ENCODE measurements around the gene SOHLH1. TPM values are rescaled to one million over a fixed set of nuclear protein-coding genes. Genes with fewer than 3 reads are reported as not detected.

SOHLH1 gene
- total RNA-seq, 4 donors from 2014 or later: not detected

GRCh38 chr9:135736272-135736978 lies 37.1 kb upstream of the SOHLH1 start:
- no peak for TF ChIP-seq CTCF (IDR thresholded peaks at IDR 0.05)
- no peak for TF ChIP-seq POLR2A (IDR thresholded peaks at IDR 0.05)
- H3K4me1 ChIP-seq: no peaks in the 10 kb centered on the region
- H3K27me3 ChIP-seq: peaks cover 0 to 90% (median 2%) of the 10 kb centered on the region in 4 donors
- DNase-seq: no peak
- peaks cover 0 to 3% (median 3%) of the 10 kb centered on the region in 3 donors for H3K9me3 ChIP-seq
- intact Hi-C loops (cut with DNase I): no loop called here
- 0% methylated on average over 26 of the region's 78 CpGs; no CpG with 5 or more reads in 1 of the 2 donors for WGBS, 2 donors
- no peaks in the 10 kb centered on the region for H3K36me3 ChIP-seq
- no peak overlapping the region for H3K4me3 ChIP-seq
- no peak overlapping the region for H3K27ac ChIP-seq

GRCh38 chr9:135734616-135735144 lies 35.4 kb upstream of the SOHLH1 start:
- no peak for DNase-seq
- no peak overlapping the region for H3K4me3 ChIP-seq
- H3K4me1 ChIP-seq: no peaks in the 10 kb centered on the region
- no peaks in the 10 kb centered on the region for H3K36me3 ChIP-seq
- 69 to 100% methylated on average over 1 to 10 of the region's 27 CpGs for WGBS, 2 donors
- peaks cover 0 to 72% (median 2%) of the 10 kb centered on the region in 4 donors for H3K27me3 ChIP-seq
- no peak overlapping the region for H3K27ac ChIP-seq
- intact Hi-C loops (cut with DNase I): no loop called here
- H3K9me3 ChIP-seq: peaks cover 0 to 7% (median 3%) of the 10 kb centered on the region in 3 donors
- TF ChIP-seq POLR2A (IDR thresholded peaks at IDR 0.05): no peak
- TF ChIP-seq CTCF (IDR thresholded peaks at IDR 0.05): no peak

DNA sequence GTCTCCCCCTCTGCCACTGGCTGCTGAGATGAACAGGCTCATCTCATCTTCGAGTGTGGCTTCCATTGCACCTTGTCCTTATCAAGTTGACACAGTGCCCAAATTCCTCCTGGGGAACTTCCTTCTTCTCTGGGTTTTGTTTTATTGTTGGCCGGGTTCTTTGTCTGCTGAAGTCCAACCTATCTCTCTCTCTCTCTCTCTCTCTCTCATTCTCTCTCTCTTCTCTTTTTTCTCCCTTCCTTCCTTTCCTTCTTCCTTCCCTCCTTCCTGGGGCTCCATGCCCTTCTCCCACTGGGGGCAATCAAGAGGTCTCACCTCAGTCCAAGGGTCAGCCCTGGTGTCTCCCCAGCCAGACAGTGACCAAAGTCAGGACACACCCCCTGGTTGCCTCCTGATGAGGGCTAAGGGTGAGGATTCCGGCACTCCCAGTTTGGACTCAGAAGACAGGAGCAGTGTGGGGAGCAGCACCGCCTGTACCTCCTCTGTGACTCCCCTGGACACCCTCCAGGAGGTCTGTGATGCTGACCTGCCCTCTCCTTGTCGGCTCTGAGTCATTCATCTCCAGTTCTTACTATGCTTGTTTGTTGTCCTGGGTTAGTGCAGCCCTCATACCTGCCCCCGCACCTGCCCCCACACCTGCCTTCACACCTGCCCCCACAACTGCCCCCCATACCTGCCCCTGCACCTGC lies 33.4 kb upstream of the SOHLH1 start:
- H3K27ac ChIP-seq: no peak overlapping the region
- H3K27me3 ChIP-seq: peaks cover 0 to 64% (median 2%) of the 10 kb centered on the region in 4 donors
- intact Hi-C loops (cut with DNase I): no loop called here
- TF ChIP-seq CTCF (IDR thresholded peaks at IDR 0.05): no peak
- TF ChIP-seq POLR2A (IDR thresholded peaks at IDR 0.05): no peak
- peaks cover 0 to 7% (median 3%) of the 10 kb centered on the region in 3 donors for H3K9me3 ChIP-seq
- WGBS, 2 donors: 53 to 55% methylated on average over 5 of the region's 6 CpGs
- H3K4me3 ChIP-seq: no peak overlapping the region
- DNase-seq: no peak
- H3K36me3 ChIP-seq: no peaks in the 10 kb centered on the region
- no peaks in the 10 kb centered on the region for H3K4me1 ChIP-seq

DNA sequence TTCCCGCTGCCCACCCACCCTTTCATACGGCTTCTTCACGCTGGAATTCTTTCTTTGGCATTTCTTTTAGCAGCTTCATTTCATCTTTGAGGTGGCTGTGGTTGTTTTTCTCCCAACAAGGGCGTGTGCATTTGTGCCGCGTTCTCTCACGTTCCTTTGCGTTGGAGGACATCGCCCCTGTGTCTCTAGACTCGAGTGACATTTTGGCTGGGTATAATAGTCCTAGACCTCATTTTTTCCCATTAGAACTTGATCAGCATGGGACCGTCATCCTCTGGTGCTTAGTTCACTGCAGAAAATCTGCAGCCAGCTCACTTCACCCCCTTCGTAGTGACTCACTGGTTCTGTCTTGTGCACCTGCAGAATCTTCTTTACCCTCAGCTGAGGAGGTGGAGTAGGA lies 32.2 kb upstream of the SOHLH1 start:
- peaks cover 0 to 61% (median 0%) of the 10 kb centered on the region in 4 donors for H3K27me3 ChIP-seq
- WGBS, 2 donors: 88 to 92% methylated on average over 12 of the region's 12 CpGs
- peaks cover 0 to 7% (median 3%) of the 10 kb centered on the region in 3 donors for H3K9me3 ChIP-seq

More for the DNA sequence above, 32.2 kb upstream of the SOHLH1 start:
- no peak overlapping the region for H3K4me3 ChIP-seq
- no peaks in the 10 kb centered on the region for H3K4me1 ChIP-seq
- DNase-seq: no peak
- no peaks in the 10 kb centered on the region for H3K36me3 ChIP-seq
- intact Hi-C loops (cut with DNase I): no loop called here
- no peak overlapping the region for H3K27ac ChIP-seq
- TF ChIP-seq POLR2A (IDR thresholded peaks at IDR 0.05) (no peak), CTCF (IDR thresholded peaks at IDR 0.05) (no peak)

Measured in esophagus squamous epithelium (tissue), 5 donors.